GM19372 (cell line): ENCODE measurements around the gene PRKCD.

Experiments
- ATAC-seq: cut with Tn5 transposase; IDR thresholded peaks from one replicate; pipeline ENCODE4 v1.9.1; 2021; ENCODE audit warnings: mild to moderate bottlenecking, low read depth, moderate library complexity; ENCODE audit not compliant: unreplicated experiment

Gene PRKCD

DNA sequence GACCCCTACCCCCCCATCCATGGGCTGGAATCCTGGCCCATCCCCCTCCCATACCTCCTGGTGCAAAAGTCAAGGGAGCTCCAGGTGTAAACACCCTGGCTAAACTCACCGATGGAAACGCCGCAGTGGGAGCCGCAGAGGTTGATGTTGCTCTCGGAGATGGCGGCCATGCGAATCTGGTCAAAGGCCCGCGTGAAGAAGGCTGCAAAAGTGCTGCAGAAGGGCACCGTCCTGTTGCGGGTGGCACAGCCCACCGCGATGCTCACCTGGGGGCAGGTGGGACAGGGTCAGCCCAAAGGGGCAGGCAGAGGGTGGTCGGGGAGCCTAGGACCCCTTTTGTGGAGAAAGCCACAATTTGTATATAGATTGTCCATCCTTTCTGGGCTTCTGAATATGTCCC is 68.2 kb downstream of the PRKCD start:
- no peak for ATAC-seq

DNA sequence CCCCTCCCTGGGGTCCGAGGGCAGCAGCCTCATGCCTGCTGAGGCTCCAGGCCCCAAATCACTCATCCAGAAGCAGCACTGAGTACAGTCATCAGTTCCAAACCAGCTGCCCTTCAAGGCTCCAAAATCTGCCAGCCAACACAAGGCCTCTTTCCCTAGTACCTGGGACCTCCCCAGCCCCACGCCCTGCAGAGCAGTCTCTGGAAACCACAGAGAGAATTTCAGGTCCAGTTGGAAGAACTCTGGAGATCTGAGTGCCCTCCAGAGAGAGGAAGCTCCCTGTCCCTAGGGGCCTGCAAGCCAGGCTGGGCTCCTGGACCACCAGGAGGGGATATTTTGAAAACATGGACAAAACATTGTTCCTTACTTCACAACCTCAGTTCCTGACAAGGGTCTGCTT is 68.6 kb downstream of the PRKCD start:
- ATAC-seq = no peak

DNA sequence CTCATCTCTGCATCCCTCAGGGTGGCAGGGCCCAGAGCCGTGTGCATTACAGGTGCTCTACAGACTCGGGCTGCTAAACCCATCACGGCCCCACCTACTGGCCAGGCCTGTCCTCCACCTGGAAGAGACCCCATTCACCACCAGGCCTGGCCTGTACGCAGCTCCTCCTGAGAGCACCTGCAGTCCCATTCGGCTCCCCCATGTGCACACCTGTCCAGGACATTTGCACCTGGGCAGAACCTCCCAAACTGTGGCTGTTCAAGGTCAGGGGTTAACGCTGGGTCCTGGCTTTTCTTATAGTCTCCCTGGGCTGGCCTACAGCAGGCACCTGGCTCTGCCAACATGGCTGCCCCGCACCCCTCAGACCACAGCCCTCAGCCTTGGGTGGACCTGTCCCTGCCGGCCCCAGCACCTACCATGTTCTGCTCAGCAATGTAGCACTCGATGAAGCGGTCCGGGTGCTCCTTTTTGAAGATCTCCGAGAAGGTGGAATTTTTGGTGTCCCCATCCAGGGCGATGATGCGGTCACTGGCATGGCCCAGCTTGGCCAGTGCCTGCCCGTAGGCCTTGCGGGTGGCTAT is 69.1 kb downstream of the PRKCD start:
- no peak for ATAC-seq

DNA sequence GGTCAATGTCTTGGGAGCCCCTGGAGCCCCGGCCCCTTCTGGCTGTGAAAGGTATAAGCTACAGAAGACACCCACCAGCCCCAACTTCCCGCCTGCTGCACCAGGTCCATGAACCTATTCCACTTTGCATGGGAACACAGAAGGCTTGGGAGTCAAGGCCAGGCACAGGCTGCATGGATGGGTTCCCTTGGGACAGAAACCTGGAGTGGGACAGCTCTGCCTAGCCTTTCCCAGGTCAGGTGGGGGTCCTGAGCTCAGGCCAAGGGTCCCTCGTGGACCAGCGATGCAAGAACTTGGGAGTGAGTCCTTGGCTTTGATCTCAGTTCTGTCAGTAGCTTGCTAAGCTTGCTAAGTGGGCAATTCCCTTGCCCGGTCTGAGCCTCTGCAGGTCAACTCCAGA is 69.8 kb downstream of the PRKCD start:
- ATAC-seq = no peak

DNA sequence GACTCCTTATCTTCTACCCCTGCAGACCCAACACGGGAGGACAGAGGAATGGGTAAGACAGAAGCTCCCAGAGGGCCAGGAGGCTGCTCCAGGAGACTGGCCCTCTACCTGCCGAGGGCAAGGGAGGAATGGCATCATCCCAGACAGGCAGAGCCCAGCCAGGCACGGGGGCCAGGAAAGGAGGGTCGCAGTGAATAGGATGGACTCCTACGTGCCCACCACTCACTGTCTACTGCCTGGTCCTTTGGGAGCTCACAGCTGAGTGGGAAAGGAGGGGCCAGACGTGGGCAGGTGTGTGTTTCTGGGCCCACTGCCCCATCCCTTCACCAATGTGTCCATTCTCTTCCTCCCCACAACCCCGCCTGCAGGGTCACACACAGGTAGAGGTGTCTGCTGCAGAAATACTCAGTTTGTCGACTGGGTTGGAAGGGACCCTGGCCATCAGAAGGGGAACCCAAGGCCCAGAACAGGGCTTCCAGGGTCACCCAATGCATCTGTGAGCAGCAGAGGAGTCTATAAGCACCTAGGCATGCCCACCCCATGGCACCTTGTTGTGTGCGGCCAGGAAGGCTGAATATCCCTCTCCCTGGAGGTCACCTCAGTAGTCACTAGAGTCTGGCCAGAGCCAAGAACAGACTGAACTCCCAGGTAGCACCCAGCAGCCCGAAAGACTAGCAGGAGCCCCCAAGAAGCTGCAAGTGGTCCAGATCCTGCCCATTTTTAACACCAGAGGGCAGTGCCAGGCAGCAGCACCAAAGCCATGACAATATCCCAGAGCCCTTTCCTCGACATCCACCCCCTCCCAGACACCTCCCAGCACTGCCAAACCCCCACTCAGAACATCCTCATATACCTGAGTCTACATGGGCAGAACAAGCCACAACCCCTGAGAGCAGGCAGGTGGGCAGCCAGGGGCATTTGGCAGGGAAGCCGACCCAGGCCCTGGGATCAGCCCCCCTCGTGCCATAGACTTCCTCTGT is 70.8 kb downstream of the PRKCD start:
- no peak for ATAC-seq

DNA sequence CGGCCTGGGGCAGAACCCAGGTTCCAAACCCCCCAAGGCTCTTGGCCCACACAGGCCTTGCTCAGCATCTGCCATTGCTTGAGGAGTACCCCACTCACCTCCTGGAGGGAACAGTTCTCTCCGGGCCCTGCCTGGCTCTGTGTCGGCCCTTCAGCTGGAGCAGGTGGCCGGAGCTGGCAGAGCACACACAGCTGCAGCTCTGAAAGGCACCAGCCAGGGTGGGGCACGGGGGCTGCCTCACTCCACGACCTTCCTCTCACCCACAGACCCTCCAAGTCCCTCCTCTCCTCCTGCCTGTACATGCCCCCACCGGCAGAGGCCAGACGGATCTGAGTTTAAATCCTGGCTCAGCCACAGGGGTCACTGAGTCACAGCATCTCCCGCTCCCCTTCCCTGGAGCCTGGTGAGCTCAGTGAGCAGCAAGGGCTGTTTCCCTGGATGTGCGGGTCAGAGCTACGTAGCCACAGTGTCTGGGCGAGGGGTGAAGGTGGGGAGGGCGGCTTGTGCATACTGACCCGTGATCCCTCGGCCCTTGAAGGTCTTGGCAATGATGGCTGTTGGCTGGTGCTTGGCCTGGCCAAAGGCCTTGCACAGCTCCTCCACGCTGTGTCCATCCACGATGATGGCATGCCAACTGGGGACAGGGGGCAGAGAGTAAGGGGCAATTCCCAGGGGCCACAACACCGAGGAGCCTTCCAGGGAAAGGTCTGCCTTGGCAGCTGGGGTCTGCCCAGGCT is 71.8 kb downstream of the PRKCD start:
- no peak for ATAC-seq

DNA sequence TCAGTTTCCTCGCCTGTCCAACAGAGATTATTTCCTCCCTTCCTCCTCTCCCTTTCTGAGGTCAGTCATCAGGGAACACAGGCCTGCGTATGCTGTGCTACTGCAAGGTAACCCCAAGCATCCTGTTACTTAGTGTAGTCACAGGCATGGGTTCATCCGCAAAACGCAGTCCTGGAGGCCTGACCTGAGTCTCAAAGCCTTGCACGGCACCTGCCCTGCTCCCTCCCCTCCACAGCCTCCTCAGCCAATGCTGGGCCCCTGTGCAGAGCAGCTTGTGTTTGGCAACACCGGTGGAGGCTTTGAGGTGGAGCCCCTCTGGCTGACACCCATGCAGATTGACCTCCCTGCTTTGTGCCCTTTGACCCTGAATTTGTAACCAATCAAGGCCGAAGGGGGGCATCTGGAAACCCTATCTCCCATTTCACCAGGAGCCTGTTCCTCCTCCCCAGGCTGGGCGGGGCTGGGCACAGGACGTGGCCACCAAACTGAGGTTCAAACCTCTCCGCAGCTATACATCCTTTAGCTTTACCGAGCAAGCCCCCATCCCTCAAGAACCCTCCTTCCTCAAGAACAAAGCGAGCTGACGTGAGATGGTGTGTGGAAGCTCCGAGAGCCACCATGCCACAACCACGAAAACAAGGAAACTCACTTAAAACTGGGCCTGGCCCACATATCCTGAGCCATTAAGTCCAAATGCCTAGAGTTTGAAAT is 73.3 kb downstream of the PRKCD start:
- ATAC-seq = no peak

DNA sequence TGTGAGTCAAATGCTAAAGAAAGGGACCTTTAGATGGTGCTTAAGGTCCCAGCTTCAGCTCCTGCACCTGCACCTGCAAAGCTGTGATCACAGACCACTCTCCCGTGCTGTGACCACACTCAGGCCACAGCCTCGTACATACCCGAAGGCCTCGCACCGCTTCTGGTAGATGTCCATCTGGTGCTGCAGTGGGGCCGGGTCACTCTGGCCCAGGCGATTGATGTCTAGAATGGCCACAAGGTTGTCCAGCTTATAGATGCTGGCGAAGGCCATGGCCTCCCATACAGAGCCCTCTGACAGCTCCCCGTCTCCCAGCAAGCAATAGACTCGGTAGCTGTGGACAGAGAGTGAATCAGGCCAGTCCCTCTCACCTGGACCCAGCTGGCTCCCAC is 73.8 kb downstream of the PRKCD start:
- no peak for ATAC-seq

DNA sequence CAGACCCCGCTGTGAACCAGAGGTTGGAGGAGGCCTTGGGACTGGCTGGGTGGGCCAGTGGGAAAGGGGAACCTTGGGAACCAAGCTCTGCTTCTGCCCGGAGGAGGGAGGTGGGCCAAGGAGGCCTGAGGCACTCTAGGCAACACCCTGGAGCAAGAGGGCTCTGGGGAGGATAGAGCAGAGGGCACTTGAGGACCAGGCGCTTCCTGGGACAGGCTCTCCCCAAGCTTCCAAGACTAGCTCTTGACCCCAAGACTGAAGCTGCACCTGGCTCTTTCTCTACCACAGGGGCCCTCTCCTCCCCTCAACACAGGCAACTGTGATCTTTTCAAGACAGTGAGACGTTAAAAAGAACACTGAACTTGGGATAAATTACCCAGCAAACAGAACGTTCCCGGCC is 74.5 kb downstream of the PRKCD start:
- no peak for ATAC-seq

DNA sequence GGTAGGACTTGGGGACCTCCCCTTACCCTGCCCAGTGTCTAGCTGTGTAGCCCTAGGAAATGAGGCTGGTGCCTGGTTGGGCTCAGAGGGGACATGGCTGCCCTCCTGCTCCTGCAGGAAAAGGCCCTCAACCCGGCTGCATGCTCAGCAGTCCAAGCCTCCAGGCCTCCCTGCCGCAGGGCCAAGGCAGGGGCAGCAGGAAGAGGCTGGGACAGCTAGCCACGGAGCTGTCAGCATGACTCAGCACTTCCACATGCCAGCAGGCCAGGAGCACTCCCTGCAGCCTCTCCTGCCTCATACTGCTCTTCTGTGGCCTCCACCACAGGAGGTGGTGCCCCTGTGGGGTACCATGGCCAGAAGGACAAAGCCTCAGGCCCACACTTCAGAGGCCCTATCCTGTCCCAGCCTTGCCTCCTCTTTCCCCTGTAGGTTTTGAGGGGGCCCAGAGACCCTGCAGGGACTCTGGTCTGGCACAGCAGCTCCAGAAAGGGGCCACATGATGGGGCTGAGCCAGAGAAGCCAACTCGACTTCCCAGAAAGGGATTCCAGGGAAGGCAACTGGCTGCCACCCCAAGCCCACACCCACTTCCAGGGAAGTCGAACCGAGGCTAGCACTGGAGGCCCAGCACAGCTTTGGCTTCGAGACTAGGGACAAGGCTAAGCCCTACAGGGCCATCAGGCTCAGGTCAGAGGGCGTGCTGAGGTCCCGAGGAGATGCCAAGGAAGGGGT is 75.3 kb downstream of the PRKCD start:
- ATAC-seq = no peak

DNA sequence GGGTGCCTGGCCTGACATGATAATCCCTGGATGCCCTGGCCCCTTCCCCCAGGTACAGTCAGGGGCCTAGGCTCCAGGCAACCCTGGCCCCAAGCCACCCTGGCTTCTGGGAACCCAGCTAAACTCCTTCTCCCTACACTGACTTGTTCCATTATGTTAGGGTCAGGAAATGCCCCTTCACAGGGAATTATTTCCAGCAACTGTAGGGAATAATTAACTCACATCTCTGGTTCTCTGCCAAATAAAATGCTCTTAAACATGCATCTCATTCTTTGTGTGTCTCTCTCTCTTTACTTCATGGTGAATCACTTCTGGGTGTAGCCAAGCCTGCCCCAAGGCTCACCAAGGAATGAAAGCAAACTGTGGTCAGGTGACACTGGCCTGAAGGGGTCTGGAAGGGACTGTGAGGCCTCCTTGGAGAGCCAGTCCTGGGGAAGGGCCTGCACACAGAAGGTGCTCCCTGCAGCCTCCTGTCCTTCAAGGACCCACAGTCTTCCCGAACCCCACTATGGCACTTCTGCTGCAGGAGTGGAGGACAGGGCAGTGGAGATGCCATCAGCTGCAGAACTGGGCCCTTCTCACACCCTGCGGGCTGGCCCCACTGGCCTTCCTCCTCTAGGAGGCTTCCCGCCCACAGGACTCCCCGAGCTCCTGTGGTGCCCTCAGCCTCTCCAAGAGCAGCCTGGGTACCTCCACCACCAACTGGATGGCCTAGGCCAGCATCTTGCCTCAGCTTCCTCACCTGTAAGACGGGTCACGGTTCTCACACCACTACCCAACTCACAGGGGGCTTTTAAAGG is 77.2 kb downstream of the PRKCD start:
- ATAC-seq = no peak

DNA sequence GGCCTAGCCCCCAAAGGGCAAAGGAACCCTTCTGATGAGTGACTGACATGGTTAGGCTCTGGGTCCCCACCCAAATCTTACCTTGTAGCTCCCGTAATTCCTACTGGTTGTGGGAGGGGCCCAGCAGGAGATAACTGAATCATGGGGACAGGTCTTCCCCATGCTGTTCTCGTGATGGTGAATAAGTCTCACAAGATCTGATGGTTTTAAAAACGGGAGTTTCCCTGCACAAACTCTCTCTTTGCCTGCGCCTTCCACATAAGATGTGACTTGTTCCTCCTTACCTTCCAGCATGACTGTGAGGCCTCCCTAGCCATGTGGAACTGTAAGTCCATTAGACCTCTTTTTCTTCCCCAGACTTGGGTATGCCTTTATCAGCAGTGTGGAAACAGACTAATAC is 77.9 kb downstream of the PRKCD start:
- no peak for ATAC-seq

DNA sequence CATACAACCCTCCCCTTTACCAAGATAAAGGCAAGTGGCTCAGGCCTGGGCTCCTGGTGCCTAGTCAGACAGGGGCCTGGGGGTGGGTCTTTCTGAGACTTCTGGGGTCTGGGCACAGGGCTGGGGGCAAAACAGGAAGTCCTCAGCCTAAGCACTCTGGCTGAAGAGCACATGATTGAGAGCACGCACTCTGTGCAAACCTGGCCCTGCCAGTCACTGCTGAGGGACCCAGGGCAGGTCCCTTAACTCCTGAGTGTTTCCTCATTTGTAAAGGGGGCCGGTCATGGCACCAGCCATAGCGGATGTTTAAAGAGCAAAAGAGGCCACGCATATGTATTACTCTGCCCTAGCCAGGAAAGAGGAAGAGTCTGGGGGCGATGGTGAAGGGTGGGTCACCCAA is 78.8 kb downstream of the PRKCD start:
- ATAC-seq = no peak

DNA sequence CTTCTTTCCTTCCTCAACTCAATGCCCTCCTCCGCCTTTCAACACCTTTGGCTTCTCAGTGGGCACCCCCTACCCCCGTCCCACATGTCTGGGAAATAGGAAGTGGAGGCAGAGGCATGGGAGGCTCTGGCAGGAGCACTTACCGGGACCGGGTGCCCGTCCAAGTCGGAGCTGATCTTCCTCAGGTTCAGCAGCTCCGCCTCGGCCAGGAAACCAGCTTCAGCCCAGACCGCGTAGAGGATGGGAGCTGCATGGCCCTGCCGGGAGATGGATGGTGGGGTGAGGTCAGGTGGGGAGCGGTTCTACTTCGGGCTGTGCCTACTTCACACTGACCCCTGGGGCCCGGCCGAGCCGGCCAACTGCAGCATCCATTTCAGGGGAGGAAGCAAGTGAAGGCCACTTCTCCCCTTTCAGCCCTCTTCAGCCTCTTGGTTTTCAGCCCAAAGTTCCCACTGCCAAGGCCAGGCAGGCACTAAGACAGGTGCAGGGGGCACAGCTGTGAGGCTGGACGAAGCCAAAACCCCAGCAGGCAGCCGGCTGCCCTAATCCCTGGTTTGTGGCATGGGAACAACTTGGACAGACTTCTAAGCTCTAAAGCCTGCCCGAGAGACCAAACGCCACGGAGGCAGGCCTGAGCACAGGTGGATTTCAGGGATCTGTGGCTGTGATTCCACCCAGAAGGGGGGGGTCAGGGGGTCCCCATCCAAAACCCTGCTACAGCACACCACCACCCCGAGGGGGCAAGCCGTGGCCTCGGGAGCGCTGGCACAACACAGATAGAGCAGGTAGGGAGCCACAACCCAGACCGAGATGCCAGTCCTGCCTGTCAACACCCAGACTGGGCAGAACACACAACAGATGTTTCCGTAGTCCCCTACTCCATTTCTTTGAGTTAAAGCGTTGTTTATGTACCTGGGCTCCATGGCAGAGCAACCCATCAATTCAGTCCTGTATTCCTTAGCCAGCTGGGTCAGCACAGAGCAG is 80.3 kb downstream of the PRKCD start:
- ATAC-seq = no peak

DNA sequence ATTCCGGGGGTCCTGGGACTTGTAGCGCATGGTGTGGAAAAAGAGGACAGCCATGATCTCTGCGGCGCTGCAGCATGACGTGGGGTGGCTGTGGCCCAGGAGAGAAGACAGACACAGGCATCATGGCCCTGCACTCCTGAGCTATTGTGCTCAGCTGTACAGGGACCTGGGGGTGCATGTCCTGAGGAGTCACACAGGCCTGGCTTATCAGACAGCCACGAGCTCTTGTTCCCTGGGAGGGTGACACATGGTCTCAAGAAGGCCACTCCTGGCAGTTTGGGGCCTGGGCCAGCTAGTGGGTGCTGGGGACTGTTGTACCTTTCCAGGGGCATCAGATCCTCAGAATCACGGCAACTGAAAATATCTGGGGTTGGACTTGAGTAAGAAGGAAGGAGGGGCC is 81.1 kb downstream of the PRKCD start:
- ATAC-seq = no peak
